ENCODE results near the gene UTP25. TPM values are rescaled to one million over a fixed set of nuclear protein-coding genes. Genes with fewer than 3 reads are reported as not detected.

The UTP25 gene
- 10 to 100 TPM in 4 of 6 experiments, 1 to 10 TPM in 2; 9.0 to 18.5 (median 16.2) TPM for total RNA-seq (2021; fragmentation: NEBNext Ultra II Directional; extraction: Animal tissue kit (Norgen Biotek cat#: 25700))
- long read RNA-seq, full-length matches to known transcripts: 16 of 27 reads
- long read RNA-seq, partial matches to known transcripts: 6 of 27 reads
- long read RNA-seq, other reads (novel, unspliced or antisense): 5 of 27 reads

- peaks cover 23% of the 10 kb centered on the region for H3K9me3 Mint-ChIP-seq
Observed at GRCh38 chr1:209827384-209828262, at the start of gene UTP25. UTP25 (plus strand) TSS chr1:209827972; CDS start chr1:209828064, 92 bp downstream.

GRCh38 chr1:209778102-209778501, 49.7 kb upstream of the UTP25 start:
- H3K4me3 Mint-ChIP-seq: no peak overlapping the region
- H3K27ac Mint-ChIP-seq: no peak overlapping the region
- peaks cover 5% of the 10 kb centered on the region; the same call in 1 of the 2 replicates for H3K36me3 Mint-ChIP-seq (ENCODE audit: low read depth)
- no peak for TF ChIP-seq CTCF (IDR thresholded peaks at IDR 0.05)
- peaks cover 7% of the 10 kb centered on the region; the same call in 1 of the 2 replicates for H3K4me1 Mint-ChIP-seq (ENCODE audit: low read depth)
- H3K9me3 Mint-ChIP-seq: no peaks in the 10 kb centered on the region
- peaks cover 3% of the 10 kb centered on the region for H3K27me3 Mint-ChIP-seq (ENCODE audit: insufficient read depth)
- no peak for DNase-seq

More at GRCh38 chr1:209827384-209828262, at the start of gene UTP25:
- DNase-seq: peak; percentile 89
- Mint-ChIP-seq H3K4me1 (ENCODE audit: low read depth) (peaks cover 88% of the 10 kb centered on the region), H3K4me3 (peak within 1 kb of the TSS; percentile 95), H3K27ac (peak within 1 kb of the TSS; percentile 89), H3K36me3 (ENCODE audit: low read depth) (peaks cover 43% of the 10 kb centered on the region), H3K27me3 (ENCODE audit: insufficient read depth) (peaks cover 2% of the 10 kb centered on the region)
- peak; percentile 73 for TF ChIP-seq CTCF (IDR thresholded peaks at IDR 0.05)

- H3K4me3 Mint-ChIP-seq: no peak overlapping the region
- no peaks in the 10 kb centered on the region; the same call in 1 of the 2 replicates for H3K27me3 Mint-ChIP-seq (ENCODE audit: insufficient read depth)
- H3K9me3 Mint-ChIP-seq: no peaks in the 10 kb centered on the region
- no peak for TF ChIP-seq CTCF (IDR thresholded peaks at IDR 0.05)
- H3K36me3 Mint-ChIP-seq (ENCODE audit: low read depth): peaks cover 5% of the 10 kb centered on the region; the same call in 1 of the 2 replicates
- DNase-seq: no peak
- H3K27ac Mint-ChIP-seq: no peak overlapping the region
- peaks cover 15% of the 10 kb centered on the region for H3K4me1 Mint-ChIP-seq (ENCODE audit: low read depth)
Observed at GRCh38 chr1:209780268-209780667, 47.5 kb upstream of the UTP25 start.

- Mint-ChIP-seq H3K4me3 (peak overlapping the region; percentile 99), H3K9me3 (no peaks in the 10 kb centered on the region), H3K4me1 (ENCODE audit: low read depth) (peaks cover 15% of the 10 kb centered on the region), H3K27me3 (ENCODE audit: insufficient read depth) (no peaks in the 10 kb centered on the region), H3K27ac (peak overlapping the region; percentile 95; the same call in 1 of the 2 replicates), H3K36me3 (ENCODE audit: low read depth) (peaks cover 5% of the 10 kb centered on the region; the same call in 1 of the 2 replicates)
- no peak for DNase-seq
- no peak for TF ChIP-seq CTCF (IDR thresholded peaks at IDR 0.05)
Observed at GRCh38 chr1:209783386-209783785, 44.4 kb upstream of the UTP25 start.

- Mint-ChIP-seq H3K27me3 (ENCODE audit: insufficient read depth) (peaks cover 3% of the 10 kb centered on the region; the same call in 1 of the 2 replicates), H3K4me1 (ENCODE audit: low read depth) (peaks cover 15% of the 10 kb centered on the region), H3K27ac (peak within 1 kb of the TSS; percentile 95), H3K36me3 (ENCODE audit: low read depth) (peaks cover 5% of the 10 kb centered on the region; the same call in 1 of the 2 replicates), H3K4me3 (peak within 1 kb of the TSS; percentile 99), H3K9me3 (no peaks in the 10 kb centered on the region)
- TF ChIP-seq CTCF (IDR thresholded peaks at IDR 0.05): no peak
- peak; percentile 96 for DNase-seq
Observed at GRCh38 chr1:209784265-209785169, 43.3 kb upstream of the UTP25 start, which contains the start of gene C1orf74. C1orf74 (minus strand) TSS chr1:209784559; CDS start chr1:209783634, 925 bp downstream.
